Measurements from ENCODE around the gene SLC15A4.
"Not testable (repeated sequence)": the region's sequence is repeated elsewhere in the genome, so short reads cannot be mapped to it uniquely, and the experiment has no call there.

SLC15A4 gene

GRCh38 chr12:128823916-128824839 lies at the start of gene SLC15A4:
Gene SLC15A4, minus strand, starts transcription at chr12:128823958. Its CDS starts 15 bp downstream, at chr12:128823943.
- peak; percentile 94 for DNase-seq

GRCh38 chr12:128872303-128872702 lies 48.5 kb upstream of the SLC15A4 start:
- DNase-seq: no peak

- DNase-seq: no peak
Measured at GRCh38 chr12:128871516-128871892, 47.7 kb upstream of the SLC15A4 start.

GRCh38 chr12:128867466-128867865 lies 43.7 kb upstream of the SLC15A4 start:
- no peak for DNase-seq

GRCh38 chr12:128864516-128865186 lies 40.9 kb upstream of the SLC15A4 start:
- no peak for DNase-seq

- no peak for DNase-seq
Measured at GRCh38 chr12:128863957-128864356, 40.2 kb upstream of the SLC15A4 start.

- DNase-seq: no peak
Measured at GRCh38 chr12:128861226-128862016, 37.7 kb upstream of the SLC15A4 start.

- DNase-seq: no peak
Measured at GRCh38 chr12:128859311-128859710, 35.6 kb upstream of the SLC15A4 start.

GRCh38 chr12:128857133-128857763 lies 33.5 kb upstream of the SLC15A4 start:
- DNase-seq: no peak

GRCh38 chr12:128856791-128857078 lies 33.0 kb upstream of the SLC15A4 start:
- no peak for DNase-seq

- no peak for DNase-seq
Measured at GRCh38 chr12:128856035-128856790, 32.5 kb upstream of the SLC15A4 start.

GRCh38 chr12:128853600-128854197 lies 29.9 kb upstream of the SLC15A4 start:
- DNase-seq: peak; percentile 29

GRCh38 chr12:128852885-128853599 lies 29.3 kb upstream of the SLC15A4 start, which contains the start of gene GLT1D1:
Gene GLT1D1, plus strand, starts transcription at chr12:128853478. Its CDS starts 104 bp downstream, at chr12:128853582.
- DNase-seq: no peak

GRCh38 chr12:128852026-128852698 lies 28.4 kb upstream of the SLC15A4 start:
- DNase-seq: no peak

GRCh38 chr12:128851429-128851828 lies 27.7 kb upstream of the SLC15A4 start:
- not testable (repeated sequence) for DNase-seq

- no peak for DNase-seq
Measured at GRCh38 chr12:128850400-128850799, 26.6 kb upstream of the SLC15A4 start.

GRCh38 chr12:128849806-128850205 lies 26.0 kb upstream of the SLC15A4 start:
- not testable (repeated sequence) for DNase-seq

- DNase-seq: no peak
Measured at GRCh38 chr12:128848371-128848770, 24.6 kb upstream of the SLC15A4 start.

GRCh38 chr12:128846671-128847070 lies 22.9 kb upstream of the SLC15A4 start:
- not testable (repeated sequence) for DNase-seq

- DNase-seq: no peak
Measured at GRCh38 chr12:128844031-128844635, 20.4 kb upstream of the SLC15A4 start.
